ENCODE data around the gene CAPZA1.

Gene CAPZA1

DNA sequence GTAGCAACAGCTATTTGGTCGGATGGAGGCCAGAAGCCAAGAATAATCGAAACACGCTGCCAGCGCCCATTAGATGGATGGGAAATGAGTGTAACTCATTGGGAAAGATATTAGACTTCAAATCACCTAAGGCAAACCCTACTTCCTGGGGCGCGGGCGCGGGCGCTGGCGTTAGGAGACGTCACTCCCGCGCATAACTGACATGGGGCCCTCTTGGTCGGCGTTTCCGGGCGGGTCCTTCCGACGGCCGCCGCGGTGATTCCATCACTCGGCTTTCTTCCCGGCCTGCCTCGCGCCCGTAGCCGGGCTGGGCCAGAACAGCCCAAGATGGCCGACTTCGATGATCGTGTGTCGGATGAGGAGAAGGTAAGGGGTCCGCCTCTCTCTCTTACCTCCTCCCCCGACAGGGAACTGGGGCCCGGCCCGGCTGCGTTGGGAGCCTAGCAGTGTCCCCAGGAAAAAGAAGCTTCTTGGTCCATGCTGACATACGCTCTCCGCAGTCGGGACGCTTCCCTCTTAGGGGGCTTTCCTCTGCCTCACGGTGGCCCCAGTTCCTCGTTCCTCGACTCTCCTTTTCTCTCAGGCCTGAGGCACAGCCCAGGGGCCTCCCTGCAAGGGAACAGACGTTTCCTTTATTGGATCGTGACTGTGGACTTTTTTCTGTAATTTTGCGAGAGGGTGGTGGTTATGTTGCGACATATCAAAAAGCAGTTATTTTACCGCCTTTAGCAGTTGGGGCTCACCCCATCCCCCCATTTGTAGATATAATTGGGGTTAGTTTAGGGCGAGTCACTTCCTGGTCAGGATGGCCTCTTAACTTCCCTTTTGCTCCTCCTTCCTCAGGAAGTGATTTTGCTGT is at the start of gene CAPZA1:
Gene CAPZA1 (plus strand): TSS at position 315 of the 859 bp plus-strand sequence. CDS start 13 bp downstream, at position 328.
- in situ Hi-C loops (cut with MboI; ENCODE audit: low sequenced_read_pairs): loop anchor here (25.0 kb wide), 1 partner anchor 232 kb away; the partner anchor contains the start of gene CTTNBP2NL

DNA sequence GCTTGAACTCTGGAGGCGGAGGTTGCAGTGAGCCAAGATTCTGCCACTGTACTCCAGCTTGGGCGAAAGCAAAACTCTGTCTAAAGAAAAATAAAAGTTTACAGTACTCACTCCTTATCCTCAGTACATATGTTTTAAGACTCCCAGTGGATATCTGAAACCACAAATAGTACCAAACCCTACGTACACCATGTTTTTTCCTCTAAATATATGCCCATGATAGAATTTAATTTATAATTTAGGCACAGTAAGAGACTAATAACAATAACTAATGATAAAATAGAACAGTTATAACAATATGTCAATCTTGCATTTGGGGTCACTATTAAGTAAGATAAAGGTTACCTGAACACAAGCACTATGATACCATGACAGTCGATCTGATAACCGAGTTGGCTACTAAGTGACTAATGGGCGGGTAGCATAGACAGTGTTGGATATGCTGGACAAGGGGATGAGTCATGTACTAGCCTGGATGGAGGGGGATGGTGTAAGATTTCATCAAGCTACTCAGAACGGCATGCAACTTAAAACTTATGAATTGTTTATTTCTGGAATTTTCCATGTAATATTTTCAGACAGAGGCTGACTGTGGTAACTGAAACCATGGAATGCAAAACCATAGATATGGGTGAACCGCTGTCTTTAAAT is 44.4 kb upstream of the CAPZA1 start:
- in situ Hi-C loops (cut with MboI; ENCODE audit: low sequenced_read_pairs): no loop called here

DNA sequence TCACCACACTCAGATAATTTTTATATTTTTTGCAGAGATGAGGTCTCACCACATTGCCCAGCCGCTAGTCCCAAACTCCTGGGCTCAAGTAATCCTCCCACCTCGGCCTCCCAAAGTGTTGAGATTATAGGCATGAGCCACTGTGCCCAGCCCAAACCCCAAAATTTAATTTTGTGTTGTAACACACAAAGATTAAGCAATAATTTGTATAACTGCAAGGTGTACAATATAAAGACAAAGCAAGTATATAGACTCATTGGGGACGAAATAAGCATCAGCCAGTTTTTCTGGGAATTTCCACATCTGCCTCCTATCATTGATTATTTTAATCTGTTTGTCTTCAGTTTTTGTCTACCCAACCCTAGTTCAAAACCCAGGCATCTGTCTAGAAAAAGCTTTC is 43.4 kb upstream of the CAPZA1 start:
- in situ Hi-C loops (cut with MboI; ENCODE audit: low sequenced_read_pairs): no loop called here

DNA sequence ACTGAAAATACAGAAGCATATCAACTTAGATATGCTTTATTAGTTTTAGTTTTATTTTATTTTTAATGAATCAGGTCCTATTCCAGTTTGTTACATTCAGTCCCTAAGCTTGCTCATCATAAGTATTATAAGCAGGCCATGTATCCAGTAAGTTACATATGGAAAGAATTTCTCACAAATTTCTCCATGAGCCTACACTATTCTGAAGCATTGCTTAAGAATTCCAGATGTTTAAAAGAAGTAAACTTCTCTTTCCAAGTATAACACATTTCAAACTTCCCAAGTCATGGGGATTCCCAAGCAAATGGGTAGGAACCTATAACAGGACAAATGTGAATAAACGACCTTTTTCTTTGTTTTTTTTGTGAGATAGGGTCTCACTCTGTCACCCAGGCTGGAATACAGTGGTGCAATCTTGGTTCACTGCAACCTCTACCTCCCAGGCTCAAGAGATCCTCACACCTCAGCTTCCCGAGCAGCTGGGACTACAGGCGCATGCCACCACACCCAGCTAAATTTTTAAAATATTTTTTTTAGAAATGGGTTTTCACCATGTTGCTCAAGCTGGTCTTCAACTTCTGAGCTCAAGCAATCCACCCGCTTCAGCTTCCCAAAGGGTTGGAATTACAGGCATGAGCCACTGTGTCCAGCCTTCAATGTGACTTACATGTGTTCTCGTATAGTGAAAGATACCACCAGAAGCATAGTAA is 39.7 kb upstream of the CAPZA1 start:
- in situ Hi-C loops (cut with MboI; ENCODE audit: low sequenced_read_pairs): no loop called here

DNA sequence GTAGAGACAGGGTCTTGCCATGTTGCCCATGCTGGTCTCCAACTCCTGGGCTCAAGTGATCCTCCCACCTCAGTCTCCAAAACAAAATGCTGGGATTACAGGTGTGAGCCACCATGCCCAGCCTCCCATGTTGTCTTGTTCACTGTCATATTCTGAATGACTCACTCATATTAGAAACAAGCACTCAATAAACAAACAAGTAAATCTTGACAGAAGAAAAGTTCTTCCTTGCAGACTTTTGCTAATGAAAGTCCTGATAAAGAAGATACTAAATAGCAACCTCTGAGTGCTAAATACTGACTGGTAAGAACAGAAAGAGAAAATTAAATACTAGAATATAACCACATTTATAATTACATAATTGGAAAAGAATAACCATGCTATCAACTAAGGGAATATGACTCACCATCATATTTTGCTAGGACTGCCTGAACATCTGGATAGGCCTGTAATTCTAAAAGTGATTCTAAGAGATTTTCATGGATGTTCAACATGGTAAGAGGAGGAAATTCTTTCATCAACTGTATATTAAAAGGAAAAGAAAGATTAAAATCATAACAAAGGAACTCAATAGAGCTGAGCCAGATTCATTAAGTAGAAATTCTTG is 37.9 kb upstream of the CAPZA1 start:
- in situ Hi-C loops (cut with MboI; ENCODE audit: low sequenced_read_pairs): no loop called here

DNA sequence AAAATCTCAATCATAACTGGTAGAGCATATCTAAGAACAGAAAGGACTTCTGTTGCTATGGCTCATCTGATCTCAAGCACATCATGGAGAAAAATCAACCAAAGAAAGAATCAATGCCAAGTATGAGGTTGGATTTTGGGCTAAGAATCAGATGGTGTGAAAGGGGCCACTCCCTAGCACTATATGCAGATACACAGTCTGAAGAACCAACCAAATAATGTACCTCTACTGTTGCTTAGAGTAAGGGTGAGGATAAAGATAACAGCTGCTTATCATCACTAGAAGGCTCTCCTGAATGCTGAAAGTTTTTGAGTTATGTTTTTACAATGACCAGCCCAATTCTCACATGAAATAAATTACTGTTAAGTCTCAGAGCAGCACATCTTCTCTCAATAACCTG is 36.3 kb upstream of the CAPZA1 start:
- in situ Hi-C loops (cut with MboI; ENCODE audit: low sequenced_read_pairs): no loop called here

DNA sequence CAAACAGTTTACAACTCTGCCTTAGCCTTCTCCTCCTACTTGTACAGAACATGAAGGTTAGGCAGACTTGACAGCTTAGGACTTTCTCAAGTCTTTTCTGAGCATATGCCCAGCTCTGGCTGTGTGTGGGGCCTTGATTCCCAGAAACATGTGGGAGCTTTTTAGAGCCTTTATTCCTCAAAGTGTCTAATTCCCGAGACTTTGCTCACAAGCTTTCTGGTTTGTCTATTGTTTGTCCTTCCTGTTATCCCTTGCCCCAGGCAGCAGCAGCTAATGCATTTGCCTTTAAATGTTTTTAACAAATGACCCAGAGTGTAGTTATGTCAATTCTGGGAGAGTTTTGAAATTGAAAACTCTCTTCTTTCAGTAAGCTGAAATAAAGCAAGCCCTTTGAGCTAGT is 29.9 kb upstream of the CAPZA1 start:
- in situ Hi-C loops (cut with MboI; ENCODE audit: low sequenced_read_pairs): no loop called here

DNA sequence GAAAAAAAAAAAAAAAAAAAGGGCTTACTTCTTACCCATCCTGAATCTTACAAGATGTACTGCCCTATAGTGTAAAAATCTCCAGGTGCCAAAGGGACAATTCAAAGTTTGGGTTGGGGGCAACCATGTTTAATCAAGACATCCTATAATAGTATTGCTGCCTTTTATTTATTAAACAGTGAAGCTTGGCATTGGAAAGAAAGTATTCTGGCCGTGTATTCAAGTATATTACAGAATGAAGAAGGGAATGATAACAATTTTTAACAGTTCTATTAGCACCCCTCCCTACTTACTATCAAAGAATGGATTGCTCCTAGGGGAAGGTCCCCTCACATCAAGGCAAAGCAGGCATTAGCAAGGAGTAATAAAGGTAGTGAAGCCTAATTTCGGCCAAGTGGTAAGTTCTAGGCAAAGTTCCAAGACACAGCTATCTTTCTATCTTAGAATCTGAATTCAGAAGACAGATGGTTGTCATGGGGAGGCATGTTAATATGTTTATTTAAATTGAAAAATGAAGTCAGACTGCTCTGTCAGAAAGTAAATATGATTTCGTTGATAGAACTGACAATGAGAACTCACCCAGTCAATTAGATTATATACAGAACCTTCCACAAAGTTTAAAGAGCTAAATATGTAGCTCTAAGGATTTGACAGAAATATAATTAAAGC is 25.3 kb upstream of the CAPZA1 start:
- in situ Hi-C loops (cut with MboI; ENCODE audit: low sequenced_read_pairs): no loop called here

DNA sequence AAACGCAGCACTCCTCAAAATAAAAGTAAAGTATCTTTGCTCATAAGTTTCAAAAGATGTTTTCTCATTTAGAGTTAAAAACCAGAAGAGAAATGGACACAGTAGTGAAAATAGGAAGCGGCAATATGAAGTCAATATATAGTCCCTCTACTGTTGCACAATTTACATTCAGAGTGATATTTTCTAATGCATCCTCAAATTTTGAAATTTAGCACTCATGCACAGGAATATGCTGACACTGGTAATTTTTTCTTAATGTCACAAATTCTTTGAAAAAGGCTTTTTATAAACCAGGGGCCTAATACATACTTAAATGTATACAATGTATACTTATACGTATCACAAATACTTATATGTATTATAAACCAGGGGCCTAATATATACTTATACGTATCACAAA is 20.2 kb upstream of the CAPZA1 start:
- in situ Hi-C loops (cut with MboI; ENCODE audit: low sequenced_read_pairs): no loop called here

DNA sequence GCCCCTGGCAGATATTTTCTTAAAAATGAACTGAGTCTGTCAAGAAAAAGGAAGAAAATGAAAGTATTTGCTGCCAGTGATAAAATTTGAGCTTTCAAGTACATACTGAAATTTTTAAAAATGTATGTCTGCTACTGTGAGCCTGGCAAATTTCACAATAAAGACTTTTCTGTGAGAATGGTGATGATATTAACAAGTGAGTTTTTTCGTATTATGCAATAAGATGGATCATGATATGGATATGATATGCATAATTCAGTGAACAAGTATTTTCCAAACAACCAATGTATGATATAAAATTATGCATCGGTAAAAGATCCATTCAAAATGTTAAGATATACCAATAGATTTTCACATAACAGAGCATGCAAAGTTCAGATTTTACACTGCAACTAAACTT is 16.6 kb upstream of the CAPZA1 start:
- in situ Hi-C loops (cut with MboI; ENCODE audit: low sequenced_read_pairs): loop anchor here (25.0 kb wide), 1 partner anchor 216 kb away; the partner anchor contains the start of gene CTTNBP2NL

DNA sequence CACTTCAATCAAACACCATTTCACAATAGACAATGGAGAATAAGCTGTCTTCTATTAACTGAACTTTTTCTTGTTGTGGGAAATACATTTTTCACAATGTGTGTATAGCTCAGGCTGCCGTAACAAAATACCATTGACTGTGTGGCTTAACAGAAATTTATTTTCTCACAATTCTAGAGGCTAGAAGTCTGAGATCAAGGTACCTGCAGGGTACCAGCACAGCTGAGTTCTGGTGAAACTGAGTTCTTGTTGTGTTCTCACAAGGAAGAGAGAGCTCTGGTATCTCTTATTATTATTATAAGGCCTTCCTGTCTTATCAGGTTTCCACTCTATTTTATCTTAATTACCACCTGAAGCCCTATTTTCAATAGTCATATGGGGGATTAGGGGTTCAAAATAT is 16.1 kb upstream of the CAPZA1 start:
- in situ Hi-C loops (cut with MboI; ENCODE audit: low sequenced_read_pairs): loop anchor here (25.0 kb wide), 1 partner anchor 216 kb away; the partner anchor contains the start of gene CTTNBP2NL

DNA sequence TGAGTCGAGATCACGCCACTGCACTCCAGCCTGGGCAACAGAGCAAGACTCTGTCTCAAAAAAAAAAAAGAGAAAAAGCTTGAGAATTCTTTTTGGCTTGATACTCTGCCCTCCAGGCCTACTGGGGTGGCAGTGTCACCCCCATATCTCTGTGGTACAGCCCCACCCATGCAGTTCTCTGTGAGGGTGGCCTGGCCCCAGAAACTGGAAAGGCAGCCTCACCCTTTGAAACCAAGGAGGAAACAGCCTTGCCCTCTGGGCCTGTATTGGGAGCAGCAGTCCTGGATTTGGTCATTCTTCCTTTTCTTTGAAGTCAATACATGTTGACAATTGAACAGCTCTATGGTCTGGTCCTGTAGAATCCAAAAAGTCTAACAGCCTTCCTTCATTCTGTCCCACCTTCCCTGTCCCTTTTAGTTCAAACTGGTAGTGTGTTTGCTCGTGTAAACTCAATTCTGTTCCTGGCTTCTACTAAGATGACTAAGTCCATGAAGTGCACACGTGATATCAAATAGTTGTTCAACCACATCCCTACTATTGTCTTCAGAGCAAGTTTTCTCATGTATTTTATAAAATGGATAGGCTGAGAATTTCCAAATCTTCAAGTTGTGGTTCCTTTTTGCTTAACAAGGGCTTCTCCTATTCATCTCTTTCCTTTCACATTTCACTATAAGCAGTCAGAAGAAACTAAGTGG is 13.9 kb upstream of the CAPZA1 start:
- in situ Hi-C loops (cut with MboI; ENCODE audit: low sequenced_read_pairs): loop anchor here (25.0 kb wide), 1 partner anchor 218 kb away; the partner anchor contains the start of gene CTTNBP2NL

DNA sequence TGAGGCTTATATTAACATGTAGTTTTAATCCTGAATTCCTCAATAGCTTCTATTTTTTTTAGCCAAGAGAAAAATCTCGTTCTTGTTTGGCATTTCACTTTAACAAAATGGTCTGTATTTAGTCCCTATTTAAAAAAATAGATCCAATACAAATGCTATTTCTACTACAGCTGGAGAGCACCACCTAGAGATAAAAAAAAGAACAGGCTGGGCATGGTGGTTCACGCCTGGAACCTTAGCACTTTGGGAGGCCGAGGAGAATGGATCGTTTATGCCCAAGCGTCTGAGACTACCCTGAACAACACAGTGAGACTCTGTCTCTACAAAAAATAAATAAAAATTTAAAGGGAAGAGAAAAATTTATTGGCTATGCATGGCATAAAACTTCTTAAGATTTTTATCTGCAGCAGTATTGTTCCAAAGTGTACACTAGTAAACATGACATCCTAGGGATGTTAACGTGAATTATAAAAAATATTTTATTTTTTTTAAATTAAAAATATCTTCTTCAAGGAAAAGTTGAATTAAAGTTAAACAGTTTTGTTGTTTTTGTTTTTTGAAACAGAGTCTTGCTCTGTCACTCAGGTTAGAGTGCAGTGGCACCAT is 5.1 kb upstream of the CAPZA1 start:
- in situ Hi-C loops (cut with MboI; ENCODE audit: low sequenced_read_pairs): loop anchor here (25.0 kb wide), 1 partner anchor 227 kb away; the partner anchor contains the start of gene CTTNBP2NL

DNA sequence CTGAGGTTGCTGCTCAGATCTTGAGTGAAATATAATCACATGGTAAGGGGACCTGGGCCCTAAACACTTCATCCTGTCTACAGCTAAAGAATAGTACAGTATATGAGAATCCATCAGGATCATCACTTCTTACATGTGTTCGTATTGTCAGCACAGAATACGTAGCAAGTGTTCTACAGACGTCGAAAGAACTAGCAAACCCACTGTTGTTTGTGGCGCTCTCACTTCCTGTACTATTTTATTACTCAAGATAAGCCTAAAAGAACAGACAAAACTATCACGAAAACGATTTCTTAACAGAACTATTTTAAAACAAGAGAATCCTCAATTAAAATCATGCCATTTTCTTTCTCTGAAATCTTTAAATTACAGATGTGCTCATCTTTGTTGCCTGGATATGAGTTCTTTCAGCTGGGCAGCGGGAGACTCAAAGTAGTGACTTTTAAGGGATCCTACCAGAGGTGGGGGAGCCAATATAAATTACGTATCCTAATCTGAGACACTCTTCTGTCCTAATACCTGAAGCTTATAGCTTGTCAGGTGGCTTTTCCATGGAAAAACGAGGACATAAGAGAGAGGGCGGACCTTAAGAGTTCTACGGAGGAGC is 1.4 kb upstream of the CAPZA1 start:
- in situ Hi-C loops (cut with MboI; ENCODE audit: low sequenced_read_pairs): loop anchor here (25.0 kb wide), 1 partner anchor 231 kb away; the partner anchor contains the start of gene CTTNBP2NL

DNA sequence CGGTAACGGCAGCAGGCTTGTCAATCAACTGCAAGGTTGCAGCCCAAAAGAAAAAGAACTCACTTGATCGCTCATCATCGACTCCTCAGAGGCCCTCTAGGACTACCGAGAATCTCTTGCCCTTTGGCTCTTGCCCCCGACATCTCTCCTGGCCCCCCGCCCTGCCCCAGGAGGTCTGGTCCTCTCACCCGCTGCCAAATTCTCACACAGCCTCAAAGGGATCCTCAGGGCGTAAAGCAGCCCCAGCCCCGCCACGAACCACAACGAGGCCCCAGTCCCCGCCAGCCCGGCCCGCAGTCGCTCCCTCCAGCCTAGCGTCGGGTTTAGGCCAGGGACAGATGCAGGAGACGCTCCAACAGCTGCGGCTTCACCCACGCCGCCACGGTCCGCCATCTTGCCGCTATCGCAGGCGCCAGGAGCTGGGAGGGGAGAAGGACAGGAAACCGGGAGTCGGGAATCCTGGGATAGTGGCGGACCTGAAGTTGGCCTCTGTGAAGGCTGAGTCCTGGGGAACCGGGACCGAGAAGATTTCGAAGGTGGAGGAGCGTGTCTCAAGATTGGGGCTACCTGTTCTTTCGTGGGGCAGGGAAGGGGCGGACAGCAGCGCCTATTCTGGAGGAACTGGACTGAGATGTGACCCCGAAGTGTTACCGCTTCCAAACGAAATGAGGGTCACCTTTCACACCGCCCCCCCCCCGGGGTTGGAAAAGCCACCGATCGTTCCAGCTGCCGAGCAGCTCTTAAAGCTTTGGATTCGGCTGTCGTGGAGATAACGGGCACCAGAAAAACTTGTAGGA is 713 bp upstream of the CAPZA1 start, which contains the start of gene ST7L:
Gene ST7L (minus strand): TSS at position 421 of the 797 bp plus-strand sequence. CDS start 28 bp downstream, at position 393.
- in situ Hi-C loops (cut with MboI; ENCODE audit: low sequenced_read_pairs): loop anchor here (25.0 kb wide), 1 partner anchor 232 kb away; the partner anchor contains the start of gene CTTNBP2NL

DNA sequence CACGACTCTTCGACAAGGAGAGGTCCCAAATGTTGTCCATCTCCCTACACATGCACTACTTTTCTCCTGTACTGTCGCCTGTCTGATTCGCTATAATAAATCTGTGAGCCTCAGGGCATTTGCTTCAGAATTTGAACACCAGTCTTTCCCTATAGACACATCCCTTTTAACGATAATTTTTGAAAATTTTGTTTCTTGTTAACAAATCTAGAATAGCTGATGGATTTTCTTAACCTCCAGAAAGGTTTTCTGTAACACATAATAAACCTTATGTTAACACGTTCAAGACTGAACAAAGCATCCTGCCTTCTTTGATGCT is 704 bp downstream of the CAPZA1 start:
- in situ Hi-C loops (cut with MboI; ENCODE audit: low sequenced_read_pairs): loop anchor here (25.0 kb wide), 1 partner anchor 233 kb away; the partner anchor contains the start of gene CTTNBP2NL

DNA sequence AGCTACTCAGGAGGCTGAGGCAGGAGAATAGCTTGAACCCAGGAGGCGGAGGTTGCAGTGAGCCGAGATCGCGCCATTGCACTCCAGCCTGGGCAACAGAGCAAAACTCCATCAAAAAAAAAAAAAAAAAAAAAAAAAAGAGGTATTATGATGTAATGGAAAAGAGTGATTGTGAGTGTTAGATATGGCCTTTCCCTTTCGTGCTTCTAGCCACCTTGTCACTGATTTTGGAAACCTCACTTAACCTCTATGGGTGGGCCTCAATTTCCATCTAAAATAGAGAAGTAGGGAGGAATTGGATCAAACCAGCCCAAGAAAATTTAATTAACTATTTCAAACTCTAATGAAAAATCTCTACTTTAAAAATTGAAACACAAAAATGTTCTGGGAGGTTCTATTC is 4.9 kb downstream of the CAPZA1 start:
- in situ Hi-C loops (cut with MboI; ENCODE audit: low sequenced_read_pairs): loop anchor here (25.0 kb wide), 1 partner anchor 237 kb away; the partner anchor contains the start of gene CTTNBP2NL

DNA sequence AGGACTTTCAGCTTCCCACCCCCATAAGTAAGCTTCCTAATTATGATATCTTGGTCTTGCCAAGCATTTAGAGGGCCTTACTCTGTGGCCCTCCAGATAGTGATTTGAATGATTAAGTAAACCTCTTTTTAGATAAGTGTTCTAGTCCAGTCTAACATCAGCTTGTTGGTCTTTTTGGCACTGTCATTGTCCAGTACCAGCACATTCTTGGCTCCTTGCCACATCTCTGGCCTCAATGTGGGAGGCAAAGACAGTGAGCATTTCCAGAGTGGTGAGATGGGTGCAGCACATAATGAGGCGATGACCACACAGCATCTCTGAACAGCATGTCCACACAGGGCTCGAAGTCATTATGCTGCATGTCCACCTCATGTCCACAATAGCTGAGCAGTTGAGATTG is 6.1 kb downstream of the CAPZA1 start:
- in situ Hi-C loops (cut with MboI; ENCODE audit: low sequenced_read_pairs): no loop called here

All from HL-60/S4 treated with phorbol 12-myristate 13-acetate at 8.2 ng/mL for 4 days and 3 days (cell line).